22Rv1 (cell line): Measurements from ENCODE around the gene GALP.

ENCODE experiments used
- ZFX ChIP-seq: fragments of 450-650 bp; IDR thresholded peaks from 2 replicates; pipeline ENCODE4 v1.6.1; 2017; ENCODE audit warnings: antibody characterized with exemption, borderline replicate concordance
- TF ChIP-seq, protein P1 (sequence below): fragments of 450-650 bp; IDR thresholded peaks from 2 replicates; pipeline ENCODE4 v1.5.1; 2017; ENCODE audit warnings: mild to moderate bottlenecking

DNA sequence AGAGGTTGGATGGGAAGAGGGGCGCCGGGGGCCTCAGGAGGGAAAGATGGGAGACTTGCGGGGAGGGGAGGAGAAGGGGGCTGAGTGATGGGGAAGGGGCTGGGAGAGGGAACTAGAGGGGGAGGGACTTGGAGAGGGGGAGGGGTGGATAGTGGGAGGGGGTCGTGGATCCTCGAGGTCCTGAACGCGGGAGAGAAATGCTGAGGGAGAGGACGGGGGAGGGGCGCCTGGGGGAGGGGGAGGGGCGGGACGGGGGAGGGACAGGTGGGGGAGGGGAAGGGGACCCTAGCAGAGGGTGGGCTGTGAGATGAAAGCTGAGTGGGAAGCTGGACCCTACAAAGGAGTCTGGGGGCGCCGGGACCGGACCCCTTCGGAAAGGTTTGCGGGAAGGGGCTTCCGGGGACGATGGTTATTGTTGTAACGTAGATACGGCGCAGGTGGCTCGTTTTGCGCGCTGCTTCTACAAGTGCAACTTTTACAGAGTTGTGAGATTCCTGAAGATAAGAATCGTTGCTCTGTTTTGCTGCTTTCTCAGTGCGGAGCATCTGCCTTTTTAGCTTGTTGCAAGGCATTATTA lies 34.3 kb upstream of the GALP start:
- TF ChIP-seq, protein P1, sequence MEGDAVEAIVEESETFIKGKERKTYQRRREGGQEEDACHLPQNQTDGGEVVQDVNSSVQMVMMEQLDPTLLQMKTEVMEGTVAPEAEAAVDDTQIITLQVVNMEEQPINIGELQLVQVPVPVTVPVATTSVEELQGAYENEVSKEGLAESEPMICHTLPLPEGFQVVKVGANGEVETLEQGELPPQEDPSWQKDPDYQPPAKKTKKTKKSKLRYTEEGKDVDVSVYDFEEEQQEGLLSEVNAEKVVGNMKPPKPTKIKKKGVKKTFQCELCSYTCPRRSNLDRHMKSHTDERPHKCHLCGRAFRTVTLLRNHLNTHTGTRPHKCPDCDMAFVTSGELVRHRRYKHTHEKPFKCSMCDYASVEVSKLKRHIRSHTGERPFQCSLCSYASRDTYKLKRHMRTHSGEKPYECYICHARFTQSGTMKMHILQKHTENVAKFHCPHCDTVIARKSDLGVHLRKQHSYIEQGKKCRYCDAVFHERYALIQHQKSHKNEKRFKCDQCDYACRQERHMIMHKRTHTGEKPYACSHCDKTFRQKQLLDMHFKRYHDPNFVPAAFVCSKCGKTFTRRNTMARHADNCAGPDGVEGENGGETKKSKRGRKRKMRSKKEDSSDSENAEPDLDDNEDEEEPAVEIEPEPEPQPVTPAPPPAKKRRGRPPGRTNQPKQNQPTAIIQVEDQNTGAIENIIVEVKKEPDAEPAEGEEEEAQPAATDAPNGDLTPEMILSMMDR = no peak
- no peak for TF ChIP-seq ZFX
